ENCODE results near the gene MACIR. TPM values are rescaled to one million over a fixed set of nuclear protein-coding genes. Genes with fewer than 3 reads are reported as not detected.

MACIR gene
- total RNA-seq, 1 donor = 8.0 TPM

GRCh38 chr5:103291606-103292005 lies 33.0 kb downstream of the MACIR start:
- no peaks in the 10 kb centered on the region for H3K79me2 ChIP-seq (ENCODE audit: insufficient read depth, low read length)
- no peak overlapping the region for H3K4me3 ChIP-seq (ENCODE audit: insufficient read depth, low read length)
- no peaks in the 10 kb centered on the region for H3K36me3 ChIP-seq (ENCODE audit: insufficient read depth, low read length)
- TF ChIP-seq CTCF (IDR thresholded peaks at IDR 0.05; ENCODE audit: extremely low read depth, low read depth, low read length) = no peak
- no peak overlapping the region for H3K27ac ChIP-seq (ENCODE audit: low read depth, low read length)
- H3K4me1 ChIP-seq (ENCODE audit: insufficient read depth, low read length) = no peaks in the 10 kb centered on the region
- H3K9me3 ChIP-seq (ENCODE audit: low read depth, low read length) = no peaks in the 10 kb centered on the region
- H3K27me3 ChIP-seq (ENCODE audit: insufficient read depth, low read length) = no peaks in the 10 kb centered on the region
- no peak overlapping the region for H3K4me2 ChIP-seq (ENCODE audit: insufficient read depth, low read length)
- DNase-seq (ENCODE audit: insufficient read length, low spot score, missing footprints) = no peak
- H2AFZ ChIP-seq (ENCODE audit: low read length) = no peak overlapping the region
- H4K20me1 ChIP-seq (ENCODE audit: insufficient read depth, low read length) = no peaks in the 10 kb centered on the region

GRCh38 chr5:103293099-103293498 lies 34.5 kb downstream of the MACIR start:
- Histone ChIP-seq H4K20me1 (ENCODE audit: insufficient read depth, low read length) (no peaks in the 10 kb centered on the region), H3K4me1 (ENCODE audit: insufficient read depth, low read length) (no peaks in the 10 kb centered on the region), H3K27me3 (ENCODE audit: insufficient read depth, low read length) (no peaks in the 10 kb centered on the region), H3K4me2 (ENCODE audit: insufficient read depth, low read length) (no peak overlapping the region), H3K27ac (ENCODE audit: low read depth, low read length) (no peak overlapping the region), H3K4me3 (ENCODE audit: insufficient read depth, low read length) (no peak overlapping the region), H3K9me3 (ENCODE audit: low read depth, low read length) (no peaks in the 10 kb centered on the region), H3K36me3 (ENCODE audit: insufficient read depth, low read length) (no peaks in the 10 kb centered on the region), H3K79me2 (ENCODE audit: insufficient read depth, low read length) (no peaks in the 10 kb centered on the region), H2AFZ (ENCODE audit: low read length) (no peak overlapping the region)
- DNase-seq (ENCODE audit: insufficient read length, low spot score, missing footprints) = peak; percentile 38
- TF ChIP-seq CTCF (IDR thresholded peaks at IDR 0.05; ENCODE audit: extremely low read depth, low read depth, low read length) = no peak

- DNase-seq (ENCODE audit: insufficient read length, low spot score, missing footprints) = no peak
- Histone ChIP-seq H3K4me1 (ENCODE audit: insufficient read depth, low read length) (no peaks in the 10 kb centered on the region), H3K4me2 (ENCODE audit: insufficient read depth, low read length) (no peak overlapping the region), H3K36me3 (ENCODE audit: insufficient read depth, low read length) (no peaks in the 10 kb centered on the region), H3K27me3 (ENCODE audit: insufficient read depth, low read length) (no peaks in the 10 kb centered on the region), H3K4me3 (ENCODE audit: insufficient read depth, low read length) (no peak overlapping the region), H4K20me1 (ENCODE audit: insufficient read depth, low read length) (no peaks in the 10 kb centered on the region), H2AFZ (ENCODE audit: low read length) (no peak overlapping the region), H3K9me3 (ENCODE audit: low read depth, low read length) (no peaks in the 10 kb centered on the region), H3K27ac (ENCODE audit: low read depth, low read length) (no peak overlapping the region), H3K79me2 (ENCODE audit: insufficient read depth, low read length) (no peaks in the 10 kb centered on the region)
- no peak for TF ChIP-seq CTCF (IDR thresholded peaks at IDR 0.05; ENCODE audit: extremely low read depth, low read depth, low read length)
Observed at GRCh38 chr5:103293719-103294118, 35.2 kb downstream of the MACIR start.

- Histone ChIP-seq H4K20me1 (ENCODE audit: insufficient read depth, low read length) (no peaks in the 10 kb centered on the region), H3K36me3 (ENCODE audit: insufficient read depth, low read length) (no peaks in the 10 kb centered on the region), H3K27me3 (ENCODE audit: insufficient read depth, low read length) (no peaks in the 10 kb centered on the region), H3K79me2 (ENCODE audit: insufficient read depth, low read length) (no peaks in the 10 kb centered on the region), H2AFZ (ENCODE audit: low read length) (no peak overlapping the region), H3K4me3 (ENCODE audit: insufficient read depth, low read length) (no peak overlapping the region), H3K4me2 (ENCODE audit: insufficient read depth, low read length) (no peak overlapping the region), H3K27ac (ENCODE audit: low read depth, low read length) (no peak overlapping the region), H3K4me1 (ENCODE audit: insufficient read depth, low read length) (no peaks in the 10 kb centered on the region), H3K9me3 (ENCODE audit: low read depth, low read length) (no peaks in the 10 kb centered on the region)
- DNase-seq (ENCODE audit: insufficient read length, low spot score, missing footprints) = no peak
- TF ChIP-seq CTCF (IDR thresholded peaks at IDR 0.05; ENCODE audit: extremely low read depth, low read depth, low read length) = no peak
Observed at GRCh38 chr5:103294906-103295305, 36.3 kb downstream of the MACIR start.
